HG03025 (cell line): ENCODE results near the gene ETNPPL.

Experiments used
- ATAC-seq: cut with Tn5 transposase; IDR thresholded peaks from one replicate; pipeline ENCODE4 v1.9.1; 2021; ENCODE audit warnings: mild to moderate bottlenecking, moderate library complexity; ENCODE audit not compliant: unreplicated experiment, low FRiP score

Gene ETNPPL

DNA sequence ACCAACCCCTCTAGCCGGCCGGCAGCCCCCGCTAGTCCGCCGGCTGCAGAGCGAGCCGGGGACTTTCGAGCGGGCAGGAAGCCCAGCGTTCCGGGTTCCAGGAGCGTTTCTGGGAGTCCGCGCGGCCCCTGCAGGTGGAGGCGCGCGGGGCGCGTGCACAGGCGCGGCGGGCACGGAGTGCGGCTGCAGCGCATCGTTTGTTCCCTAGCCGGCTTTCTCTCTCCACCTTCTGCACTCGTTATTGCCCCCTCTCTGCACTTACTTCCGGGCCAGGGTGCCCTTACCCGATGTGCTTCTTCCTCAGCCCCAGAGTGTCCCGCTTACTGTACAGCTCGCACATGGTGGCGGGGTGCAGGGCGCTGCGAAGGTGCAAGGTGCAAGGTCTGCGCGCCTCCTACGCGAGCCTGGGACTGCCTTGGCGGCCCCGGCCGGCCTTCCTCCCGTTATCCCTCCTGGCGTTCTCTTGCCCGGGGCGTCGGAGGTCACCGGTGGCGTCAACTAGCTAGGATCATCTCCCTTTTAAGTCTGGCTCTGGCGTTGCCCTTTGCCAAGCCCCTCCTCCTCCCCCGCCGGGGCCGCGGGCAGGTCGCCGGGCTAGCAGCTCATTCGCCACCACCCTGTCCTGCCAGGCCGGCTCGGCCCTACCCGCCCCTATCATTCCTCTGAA is at the start of gene ETNPPL:
ETNPPL (minus strand) TSS at position 495 of the 667 bp plus-strand sequence; CDS start at position 340, 155 bp downstream.
- no peak for ATAC-seq

DNA sequence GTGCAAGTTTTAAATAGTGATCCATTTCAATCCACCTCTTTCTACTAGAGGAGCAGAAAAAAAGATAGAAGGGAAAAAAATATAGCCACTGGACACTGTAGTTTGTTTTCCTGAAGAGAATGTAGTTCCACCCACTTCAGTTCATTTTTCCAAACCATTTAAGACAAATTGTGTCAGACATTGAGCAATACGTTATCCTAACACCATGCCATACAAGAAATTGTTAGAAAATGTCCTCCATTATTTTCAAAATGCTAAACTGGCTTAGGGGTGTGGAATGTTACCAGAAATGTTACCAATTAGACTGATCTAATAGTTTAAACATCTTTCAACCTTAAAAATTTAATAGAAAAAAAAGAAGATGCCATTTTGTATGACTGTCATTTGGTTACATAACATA is 48.6 kb upstream of the ETNPPL start:
- no peak for ATAC-seq

DNA sequence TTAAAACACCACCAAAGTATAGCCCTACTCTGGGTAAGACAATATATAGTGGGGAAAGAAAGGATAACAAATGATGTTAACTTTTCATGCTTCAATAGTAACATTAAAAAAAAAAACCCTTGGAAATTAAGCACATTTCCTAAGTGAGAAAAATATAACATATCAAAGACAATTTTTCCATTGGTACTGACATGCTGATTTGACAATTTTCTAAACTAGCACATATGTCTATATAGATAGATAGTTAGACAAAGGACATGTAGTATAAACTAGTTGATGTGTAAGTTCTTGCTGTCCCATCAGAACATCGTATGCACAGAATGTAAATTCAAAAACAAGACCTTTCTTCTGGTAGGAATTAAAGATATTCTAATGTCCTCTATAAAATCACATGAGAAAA is 47.2 kb upstream of the ETNPPL start:
- ATAC-seq = no peak

DNA sequence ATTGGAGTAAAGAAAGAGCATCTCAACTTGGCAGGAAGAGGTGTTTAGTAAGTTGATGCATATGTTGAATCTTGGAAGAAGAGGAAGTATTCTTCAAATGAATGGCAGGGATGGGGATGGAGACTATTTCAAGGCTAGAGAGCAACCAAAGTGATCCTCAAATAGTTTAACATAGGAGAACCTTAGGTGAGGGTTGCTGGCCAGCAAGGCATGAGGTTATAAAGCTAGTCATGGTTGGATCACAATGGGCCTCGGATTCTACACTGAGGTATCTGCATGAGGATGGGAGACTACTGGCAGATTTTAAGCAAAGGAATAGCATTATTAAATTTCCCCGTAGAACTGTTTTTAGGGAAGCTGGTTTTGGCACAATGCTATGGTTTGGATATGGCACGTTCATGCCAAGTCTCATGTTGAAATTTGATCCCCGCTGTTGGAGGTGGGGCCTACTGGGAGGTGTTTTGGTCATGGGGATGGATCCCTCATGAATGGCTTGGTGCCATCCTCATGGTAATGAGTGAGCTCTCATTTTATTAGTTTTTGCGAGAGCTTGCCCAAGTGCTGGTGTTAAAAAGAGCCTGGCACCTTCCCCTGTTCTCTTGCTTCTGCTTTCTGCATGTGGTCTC is 41.9 kb upstream of the ETNPPL start:
- ATAC-seq = no peak

DNA sequence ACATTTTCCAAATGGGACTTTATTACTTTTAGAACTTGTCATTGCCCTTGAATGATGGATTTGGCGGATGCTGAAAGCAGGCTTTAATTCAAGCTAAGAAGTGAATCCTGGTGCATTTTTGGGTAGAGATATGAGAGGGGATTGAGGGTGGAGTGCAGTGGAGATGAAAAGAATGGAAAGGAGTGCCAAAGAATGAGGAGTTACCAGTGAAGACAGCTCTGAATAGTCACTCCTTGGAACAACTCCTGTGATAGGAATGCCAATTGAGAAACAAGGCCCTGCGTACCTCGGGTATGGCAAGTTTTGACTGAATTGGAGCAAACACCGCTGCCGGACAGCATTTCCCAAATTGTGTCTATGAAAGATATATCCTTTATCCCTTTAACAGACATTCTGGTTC is 36.5 kb upstream of the ETNPPL start:
- ATAC-seq = no peak

DNA sequence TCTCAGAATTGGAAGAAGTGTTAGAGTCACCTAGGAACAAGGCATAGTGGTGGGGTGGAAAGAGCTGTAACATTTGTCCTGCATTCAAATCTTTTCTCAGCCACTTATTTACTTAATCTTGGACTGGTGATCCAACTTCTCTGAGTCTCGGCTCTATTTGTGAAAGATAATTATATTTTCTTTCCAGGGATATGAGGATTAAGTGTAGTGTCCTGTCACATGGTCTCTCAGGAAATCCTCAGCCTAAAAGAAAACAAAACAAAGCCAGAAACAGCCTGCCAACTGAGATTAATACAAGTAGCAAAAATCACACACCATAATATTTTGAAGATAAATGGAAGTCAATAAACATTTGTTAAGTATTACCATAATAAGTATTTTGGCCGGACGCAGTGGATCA is 33.3 kb upstream of the ETNPPL start:
- no peak for ATAC-seq

DNA sequence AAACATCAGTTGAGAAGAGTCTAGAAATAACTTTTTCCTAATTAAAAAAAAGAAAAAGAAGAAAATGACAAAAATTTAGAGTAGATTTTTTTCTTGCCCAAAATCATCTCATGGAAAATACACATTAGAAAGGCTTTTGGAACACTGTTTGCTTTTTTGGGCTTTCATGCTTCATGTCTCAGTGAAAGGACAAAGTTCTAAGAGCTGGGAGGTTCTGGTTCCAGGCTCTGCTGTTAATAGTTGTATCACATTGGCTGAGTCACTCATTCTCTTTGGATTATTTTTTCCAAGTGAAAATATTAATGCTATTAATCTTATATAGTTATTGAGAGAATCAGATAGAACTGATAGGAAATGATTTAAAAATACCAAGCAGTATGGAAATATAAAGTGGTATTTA is 32.9 kb upstream of the ETNPPL start:
- no peak for ATAC-seq

DNA sequence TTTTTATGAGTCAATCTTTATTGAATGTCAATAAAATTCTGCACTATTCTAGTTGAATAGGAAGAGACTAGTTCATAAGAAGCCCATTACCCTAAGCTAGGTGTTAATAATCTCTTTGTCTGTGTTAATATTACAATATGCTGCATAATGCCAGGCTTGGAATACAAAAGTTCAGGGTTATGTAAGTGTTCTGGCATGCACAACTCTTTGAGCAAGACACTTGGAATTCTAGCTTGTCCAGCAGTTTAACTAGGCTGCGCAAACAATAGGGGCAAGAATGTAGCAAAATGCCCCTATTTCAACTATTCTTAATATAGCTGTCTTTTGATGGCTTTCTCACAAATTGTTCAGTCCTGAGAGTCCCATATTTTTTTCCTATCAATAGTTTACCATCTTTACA is 31.3 kb upstream of the ETNPPL start:
- no peak for ATAC-seq

DNA sequence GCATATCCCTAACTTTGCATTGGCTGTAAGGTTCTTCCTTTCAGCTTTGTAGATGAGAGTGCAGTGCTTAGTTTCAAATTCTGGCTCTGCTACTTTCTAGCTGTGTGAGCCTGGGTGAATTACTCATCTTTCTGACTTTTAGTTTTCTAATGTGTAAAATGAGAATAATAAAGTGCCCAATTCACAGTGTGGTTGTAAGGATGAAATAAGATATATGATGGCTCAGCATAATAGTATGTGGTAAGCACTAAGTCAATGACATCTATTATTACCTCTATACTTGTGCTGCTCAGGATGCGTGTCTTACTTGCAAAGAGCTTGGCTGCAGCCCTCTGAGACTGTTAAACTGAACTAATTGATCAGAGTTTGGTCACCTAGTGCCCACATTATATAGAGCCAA is 30.6 kb upstream of the ETNPPL start:
- ATAC-seq = no peak

DNA sequence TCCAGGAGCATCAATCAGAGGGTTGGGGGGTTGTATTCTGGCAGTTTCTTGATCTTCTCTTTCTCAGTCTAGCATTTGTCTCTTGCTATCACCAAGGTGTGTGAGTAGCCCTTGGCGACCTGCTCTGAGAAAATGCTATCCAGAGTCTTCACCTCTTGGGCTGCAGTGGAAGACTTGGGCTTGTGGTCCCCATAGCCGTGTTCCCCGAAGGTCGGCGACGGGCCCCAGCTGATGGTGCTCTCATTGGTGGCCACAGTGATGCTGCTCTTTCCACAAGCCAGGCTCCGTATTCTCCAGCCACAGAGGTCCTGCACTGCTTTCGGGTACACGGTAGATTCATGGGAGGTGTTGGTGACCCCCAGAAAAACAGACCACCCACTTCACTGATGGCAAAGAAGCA is 25.9 kb upstream of the ETNPPL start:
- ATAC-seq = no peak

DNA sequence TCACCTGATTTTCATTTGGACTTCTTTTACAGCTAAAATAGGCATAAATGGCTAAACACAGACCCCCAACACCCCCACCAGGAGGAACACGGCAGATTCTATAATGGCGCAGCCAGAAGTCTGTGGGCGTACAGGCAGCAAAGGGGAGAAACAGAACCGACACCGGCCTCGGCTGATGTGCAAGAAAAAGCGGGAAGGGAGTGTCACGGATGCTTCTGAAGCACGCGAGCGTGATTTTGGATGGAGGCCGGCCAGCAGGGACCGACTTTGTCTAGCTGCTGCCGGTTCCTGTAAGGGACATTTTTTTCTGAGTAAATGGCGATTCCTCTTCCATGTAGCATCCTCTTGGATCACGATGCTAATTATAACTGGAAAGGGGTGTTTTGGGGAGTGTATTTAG is 24.9 kb upstream of the ETNPPL start:
- ATAC-seq = no peak

DNA sequence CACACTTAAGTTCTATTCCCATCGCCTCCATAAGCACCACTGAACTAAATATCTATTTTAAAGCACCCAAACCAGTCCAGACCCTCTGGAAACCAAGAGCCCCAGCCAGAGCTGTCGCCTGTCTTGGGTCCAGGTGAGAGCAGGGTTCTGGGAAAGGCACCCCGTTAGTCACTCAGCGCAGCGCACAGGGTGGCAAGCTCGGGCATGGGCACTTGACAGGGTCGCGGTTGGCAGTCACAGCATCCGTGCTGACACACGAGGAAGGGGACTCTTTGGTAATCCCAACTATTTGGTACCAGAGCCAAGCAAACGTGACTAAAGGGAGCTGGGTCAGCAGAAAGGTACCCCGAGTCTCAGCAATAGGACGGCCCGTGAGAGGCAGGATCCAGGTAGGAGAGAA is 24.3 kb upstream of the ETNPPL start:
- ATAC-seq = no peak

DNA sequence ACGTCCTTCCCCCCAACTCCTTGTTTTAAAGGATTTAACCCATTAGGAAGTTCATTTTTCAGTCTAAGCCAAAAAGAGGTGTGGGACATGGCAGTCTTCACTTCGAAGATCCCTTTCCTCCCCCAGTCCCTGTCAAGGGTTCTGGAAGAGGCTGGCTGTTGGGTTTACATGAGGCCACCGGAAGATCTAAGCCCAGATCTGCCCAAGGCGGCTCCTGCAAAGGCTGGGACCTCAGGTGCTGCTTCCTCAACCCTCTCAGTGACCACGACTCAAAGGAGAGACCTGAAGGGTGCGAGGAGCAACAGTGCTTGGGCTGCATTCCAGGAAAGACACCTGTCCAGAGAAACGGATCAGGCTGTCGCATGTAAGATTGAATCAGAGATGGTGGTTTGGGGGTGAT is 23.5 kb upstream of the ETNPPL start:
- no peak for ATAC-seq

DNA sequence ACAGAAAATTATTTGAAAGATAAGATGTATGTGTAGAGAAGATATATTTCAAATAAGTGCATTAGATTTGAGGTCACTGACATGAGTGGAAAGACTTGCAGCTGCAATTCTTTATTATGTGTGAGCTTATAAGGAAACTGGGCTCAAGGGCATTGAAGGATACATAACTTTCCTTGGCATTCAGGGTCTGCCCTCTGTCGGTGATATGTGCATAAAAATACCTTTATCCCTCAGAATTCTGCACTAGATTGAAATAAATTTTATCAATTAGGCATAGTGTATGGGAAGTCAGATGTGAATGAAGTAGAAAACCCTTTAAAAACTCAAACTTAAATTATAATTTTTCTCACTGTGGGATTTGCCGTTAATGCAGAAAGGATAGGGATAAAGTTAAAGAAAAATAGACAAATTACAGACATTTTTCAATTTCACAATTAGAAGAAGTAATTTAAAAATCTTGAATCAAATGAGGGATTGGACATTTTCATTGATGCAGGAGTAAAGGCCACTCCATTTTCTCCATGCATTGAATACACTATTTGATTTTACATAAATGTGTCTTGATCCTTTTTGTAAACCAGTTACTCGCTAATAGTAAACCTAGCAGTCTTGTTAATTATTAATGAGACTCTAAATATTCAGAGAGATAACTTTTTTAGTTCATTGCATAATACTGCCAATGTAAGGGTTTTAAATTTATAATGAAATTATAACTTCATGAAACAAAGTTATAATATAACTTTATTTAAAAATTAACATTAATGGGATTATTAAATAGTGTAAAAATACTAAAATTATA is 21.0 kb upstream of the ETNPPL start:
- ATAC-seq = no peak

DNA sequence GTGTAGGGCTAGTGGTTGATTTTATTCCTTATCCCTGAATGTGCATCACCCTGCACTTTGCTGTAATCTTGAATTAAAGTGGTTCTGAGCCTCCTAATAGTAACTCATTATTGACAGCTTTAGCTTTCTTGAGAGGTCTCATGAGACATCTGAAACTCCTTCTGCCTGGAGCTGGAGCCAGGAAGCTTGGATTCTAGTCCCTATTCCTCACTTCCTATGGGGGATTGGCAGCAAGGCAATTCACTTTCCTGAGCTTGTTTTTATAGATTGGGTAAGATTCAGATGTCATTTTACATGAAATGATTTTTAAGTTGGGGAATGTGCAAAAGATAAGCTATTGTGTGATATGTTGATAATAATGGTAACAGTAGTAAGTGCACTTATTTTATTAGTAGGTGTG is 17.1 kb upstream of the ETNPPL start:
- no peak for ATAC-seq

DNA sequence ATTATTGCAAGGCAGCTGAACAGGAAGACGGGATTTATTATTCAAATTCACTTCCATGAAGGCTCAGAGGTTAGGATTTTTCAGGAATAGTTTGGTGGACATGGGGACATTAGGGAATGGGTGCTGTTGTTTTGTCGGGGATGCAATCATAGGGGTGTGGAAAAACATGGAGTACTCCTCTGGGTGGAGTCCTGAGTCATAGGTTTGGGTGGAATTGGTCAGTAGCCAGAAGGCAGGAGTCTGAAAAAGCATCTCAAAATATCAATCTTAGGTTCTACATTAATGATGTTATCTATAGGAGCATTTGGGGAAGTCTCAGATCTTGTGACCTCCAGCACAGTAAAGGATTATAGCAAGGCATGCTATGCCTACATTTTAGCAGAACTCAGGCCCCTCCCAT is 14.5 kb upstream of the ETNPPL start:
- no peak for ATAC-seq

DNA sequence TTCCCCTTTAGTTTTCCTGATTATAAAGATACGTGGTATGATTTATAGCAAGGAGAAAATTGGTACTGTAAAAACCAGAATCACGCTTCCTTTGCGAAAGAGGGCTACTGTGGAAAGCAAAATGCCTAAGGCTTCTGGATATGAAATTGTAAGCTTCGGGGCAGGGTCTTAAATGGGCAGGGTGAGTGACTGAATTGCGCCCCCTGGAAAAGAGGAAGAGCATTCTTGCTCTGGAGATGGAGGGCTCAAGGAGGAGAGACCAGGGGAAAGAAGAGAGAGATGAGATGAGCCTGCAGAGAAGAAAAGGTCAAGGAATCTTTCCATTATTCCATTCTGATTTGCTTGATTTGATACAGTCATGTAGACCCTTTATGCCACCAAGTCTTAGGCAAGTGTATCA is 13.1 kb upstream of the ETNPPL start:
- no peak for ATAC-seq

DNA sequence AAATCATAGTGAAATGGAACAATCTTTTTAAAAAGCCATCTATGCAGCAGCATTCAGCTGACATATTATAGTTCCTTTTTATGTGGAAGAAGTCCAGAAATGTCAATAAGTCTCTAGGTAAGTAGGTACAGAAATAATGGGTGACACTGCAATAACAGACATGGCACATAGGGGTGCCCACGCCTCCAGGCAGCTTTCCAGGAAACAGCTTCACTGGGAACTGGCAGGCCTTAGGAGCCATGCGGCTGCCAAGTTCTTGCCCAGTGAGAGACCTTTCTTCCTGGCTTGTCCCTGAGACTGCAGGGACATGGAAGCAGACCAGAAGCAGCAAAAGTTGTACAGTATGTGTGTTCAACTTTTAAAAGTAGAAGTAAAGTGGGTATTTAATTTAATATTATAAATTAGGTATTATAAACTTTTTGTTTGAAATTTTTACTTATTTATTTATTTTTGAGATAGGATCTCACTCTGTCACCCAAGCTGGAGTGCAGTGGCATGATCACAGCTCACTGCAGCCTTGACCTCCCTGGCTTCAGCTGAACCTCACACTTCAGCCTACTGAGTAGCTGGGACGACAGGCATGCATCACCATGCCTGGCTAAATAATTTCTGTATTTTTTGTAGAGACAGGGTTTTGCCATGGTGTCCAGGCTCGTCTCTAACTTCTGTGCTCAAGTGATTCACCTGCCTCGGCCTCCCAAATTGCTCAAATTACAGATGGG is 12.1 kb upstream of the ETNPPL start:
- no peak for ATAC-seq

DNA sequence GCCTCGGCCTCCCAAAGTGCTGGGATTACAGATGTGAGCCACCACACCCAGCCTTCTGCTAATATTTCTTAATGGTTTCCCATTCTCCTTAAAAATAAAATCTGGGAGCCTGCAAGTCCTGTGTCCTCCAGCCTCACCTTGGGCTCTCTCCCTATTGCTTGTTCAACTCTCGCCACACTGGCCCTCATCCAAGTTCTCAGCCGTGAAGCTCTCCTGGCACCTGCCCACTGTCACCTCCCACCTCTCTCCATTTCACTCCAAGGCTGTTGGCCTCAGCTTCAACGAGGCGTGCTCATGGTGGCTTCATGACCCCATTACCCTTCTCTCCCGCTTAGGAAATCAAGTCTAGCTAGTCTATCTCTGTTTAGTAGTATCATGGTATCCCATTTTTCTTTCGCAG is 9.5 kb upstream of the ETNPPL start:
- no peak for ATAC-seq

DNA sequence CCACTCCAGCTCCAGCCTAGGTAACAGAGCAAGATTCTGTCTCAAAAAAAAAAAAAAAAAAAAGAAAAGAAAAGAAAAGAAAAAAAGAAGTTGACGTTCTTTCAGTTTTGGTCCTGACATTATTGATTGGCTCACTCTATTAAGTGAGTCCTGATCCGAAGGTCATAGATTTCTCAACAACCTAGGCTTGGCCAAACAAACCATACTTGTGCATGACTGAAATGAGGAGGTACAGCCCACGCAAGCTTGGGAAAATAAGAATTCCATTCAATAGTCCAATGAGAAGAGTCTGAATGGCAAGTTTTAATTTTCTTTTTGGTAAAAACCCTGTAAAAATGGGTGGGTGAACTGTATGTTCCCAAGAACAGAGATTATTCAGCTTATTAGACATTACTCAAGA is 3.2 kb upstream of the ETNPPL start:
- no peak for ATAC-seq

DNA sequence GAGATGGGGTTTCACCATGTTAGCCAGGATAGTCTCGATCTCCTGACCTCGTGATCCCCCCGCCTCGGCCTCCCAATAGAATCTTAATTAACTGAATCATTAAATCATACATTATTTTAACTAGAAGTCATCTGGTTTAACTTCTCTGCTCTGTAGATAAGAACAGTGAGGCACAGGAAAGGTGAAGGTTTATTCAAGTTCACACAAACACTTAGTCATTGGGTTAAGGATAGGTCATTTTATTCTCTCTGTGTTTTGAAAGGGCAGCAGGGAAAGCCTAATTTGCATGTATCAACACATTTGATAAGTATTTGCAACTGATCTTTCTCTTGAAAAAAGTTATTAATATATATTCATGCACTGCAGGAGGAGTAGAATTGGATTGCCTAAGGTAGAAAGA is 1.1 kb upstream of the ETNPPL start:
- no peak for ATAC-seq
